Heart right ventricle (tissue), 16 donors: Measurements from ENCODE around the gene USHBP1. TPM values are rescaled to one million over a fixed set of nuclear protein-coding genes. Genes with fewer than 3 reads are reported as not detected.

ENCODE experiments used
- ATAC-seq, 8 donors: fragments of 200-7000 bp; cut with Tn5 transposase; one replicate each; pipeline ENCODE4 v1.9.1; 2020; ENCODE audit warnings: mild to moderate bottlenecking in 8 of 8, moderate library complexity in 8 of 8, moderate number of reproducible peaks in 1 of 8
- DNase-seq, 2 donors: peaks; one replicate each; pipeline ENCODE4 v3.0.0-alpha.2; 2020
- H3K27ac ChIP-seq, 10 donors: fragments of 200-600 bp; sonication (generic) in 2 of 10; one replicate each; pipeline versions ENCODE4 v1.5.0 to v1.8.0; 2020 to 2022; ENCODE audit warnings: mild to moderate bottlenecking in 3 of 10
- H3K27me3 ChIP-seq, 7 donors: fragments of 200-600 bp; one replicate each; pipeline ENCODE4 v1.8.0; 2021 to 2022; ENCODE audit warnings: mild to moderate bottlenecking in 2 of 7
- H3K36me3 ChIP-seq, 9 donors: fragments of 200-600 bp; sonication (generic) in 1 of 9; one replicate each; pipeline versions ENCODE4 v1.5.0 to v1.8.0; 2020 to 2022; ENCODE audit warnings: mild to moderate bottlenecking in 2 of 9
- H3K4me1 ChIP-seq, 9 donors: fragments of 200-600 bp; sonication (generic) in 1 of 9; one replicate each; pipeline versions ENCODE4 v1.5.0 to v1.8.0; 2020 to 2022; ENCODE audit warnings: mild to moderate bottlenecking in 4 of 9
- H3K4me3 ChIP-seq, 10 donors: fragments of 200-600 bp; sonication (generic) in 2 of 10; one replicate each; pipeline versions ENCODE4 v1.5.0 to v1.8.0; 2020 to 2022; ENCODE audit warnings: mild to moderate bottlenecking in 7 of 10, moderate library complexity in 2 of 10
- H3K9me3 ChIP-seq, 11 donors: fragments of 200-600 bp in 10 of 11; sonication (generic) in 2 of 11; one replicate each; pipeline versions ENCODE4 v1.5.0 to v1.8.0; 2013 to 2022; ENCODE audit warnings: mild to moderate bottlenecking in 2 of 11, control low read depth in 1 of 11, moderate library complexity in 1 of 11
- CTCF ChIP-seq, 9 donors: fragments of 200-600 bp; sonication (generic) in 2 of 9; IDR thresholded peaks; one replicate each; pipeline versions ENCODE4 v1.5.0 to v1.8.0; 2021 to 2022; ENCODE audit warnings: antibody characterized with exemption in 9 of 9, mild to moderate bottlenecking in 5 of 9, moderate library complexity in 1 of 9
- whole genome bisulfite sequencing, 2 donors: extraction: QIAGEN DNeasy Blood & Tissue Kit; methylation state at CpG; one replicate each; pipeline ENCODE4 v1.1.7; 2013; ENCODE audit warnings: inconsistent platforms in 1 of 2; 5-methylcytosine and 5-hydroxymethylcytosine counted together
- intact Hi-C, 10 donors: fragments of 100-400 bp; cut with DNase I; formaldehyde crosslinking; loops; one replicate each; pipeline versions ENCODE4 v1.11.1 to v1.14.2; 2022
- polyA plus RNA-seq, 2 donors: library from polyadenylated mRNA; stranded (reverse); fragments of 200-250 nt; gene quantifications; one replicate each; pipeline ENCODE4 v1.2.3, GENCODE V29; 2013
- total RNA-seq, 10 donors: library from RNA; stranded (reverse); fragmentation: NEBNext Ultra II Directional in 3 of 10; extraction: Animal tissue kit (Norgen Biotek cat#: 25700) in 3 of 10; gene quantifications; one replicate each; pipeline versions ENCODE4 v1.2.1 to v1.2.4, GENCODE V29; 2021 to 2023
- donor health status: Arrhythmogenic right ventricular cardiomyopathy.
- donor health status: ischemic (EF 13 %, LVEDD 7.1; RV severe dilation, severe dysfunction).
- donor health status: healthy with polysubstance abuse.
- donor health status: DM: no; HTN: yes; CAD: no.
- donor health status: DM: no; HTN: no; CAD: no.
- donor health status: ischemic (EF 25% LVEDD 6.9; RV normal size, moderate dysfunction).
- donor health status: ischemic (EF 25% LVEDD 5.7; RV mildly dilated, moderate dysfunction).
- donor health status: healthy.
- donor health status: DM: yes; HTN: yes; CAD: no.
- donor health status: Ischemic cardiomyopathy.
- donor health status: ischemic (EF 35%, LVEDD 5.7; RV mildly dilated, moderate dysfunction).
- donor health status: nonischemic (EF 11% LVEDD 7.7; RV severe dilation, severe dysfunction).
- donor health status: DM: yes; HTN: yes; CAD: no.
- donor health status: PGD.
- donor health status: ischemic (EF 29% LVEDD 5.4; RV normal size, mild dysfunction).
- donor health status: nonischemic (EF 23%, LVEDD 6.1; RV moderate dilation, normal function).

The USHBP1 gene
- total and polyA plus RNA-seq, 12 donors: 3.4 to 30.9 (median 7.1) TPM

GRCh38 chr19:17266589-17266974, 2.0 kb upstream of the USHBP1 start:
- Histone ChIP-seq H3K4me1 (peaks cover 2 to 42% (median 20%) of the 10 kb centered on the region in 9 donors), H3K27ac (peak overlapping the region in 8 of 10 donors; percentile 3 to 96 (median 78)), H3K9me3 (no peaks in the 10 kb centered on the region), H3K36me3 (peaks cover 0 to 30% (median 17%) of the 10 kb centered on the region in 9 donors), H3K27me3 (no peaks in the 10 kb centered on the region), H3K4me3 (peak overlapping the region in 3 of 10 donors; percentile 19 to 81 (median 77))
- no peak for ATAC-seq
- intact Hi-C loops: no loop called here
- 71 to 83% methylated on average over 12 of the region's 12 CpGs for WGBS, 2 donors
- TF ChIP-seq CTCF (IDR thresholded peaks at IDR 0.05): no peak
- no peak for DNase-seq

- Histone ChIP-seq H3K4me1 (peaks cover 2 to 46% (median 20%) of the 10 kb centered on the region in 9 donors), H3K9me3 (no peaks in the 10 kb centered on the region), H3K4me3 (no peak overlapping the region), H3K27ac (peak overlapping the region in 7 of 10 donors; percentile 2 to 96 (median 84)), H3K36me3 (peaks cover 0 to 25% (median 12%) of the 10 kb centered on the region in 9 donors), H3K27me3 (no peaks in the 10 kb centered on the region)
- no peak for ATAC-seq
- DNase-seq: no peak
- 94 to 95% methylated on average over 7 of the region's 7 CpGs for WGBS, 2 donors
- no peak for TF ChIP-seq CTCF (IDR thresholded peaks at IDR 0.05)
- intact Hi-C loops: no loop called here
These were observed 1.5 kb upstream of the USHBP1 start for GRCh38 chr19:17266026-17266425.

GRCh38 chr19:17263712-17264640, 569 bp downstream of the USHBP1 start:
- H3K9me3 ChIP-seq: peaks cover 0 to 12% (median 6%) of the 10 kb centered on the region in 11 donors
- H3K27ac ChIP-seq: peak overlapping the region; percentile 70 to 96 (median 87)
- peak overlapping the region; percentile 41 to 71 (median 60) for H3K4me3 ChIP-seq
- TF ChIP-seq CTCF (IDR thresholded peaks at IDR 0.05): no peak
- ATAC-seq (no peak), DNase-seq (no peak)
- WGBS, 2 donors: 67 to 68% methylated on average over 23 of the region's 23 CpGs
- peaks cover 2 to 52% (median 20%) of the 10 kb centered on the region in 9 donors for H3K4me1 ChIP-seq
- peaks cover 0 to 17% (median 3%) of the 10 kb centered on the region in 9 donors for H3K36me3 ChIP-seq
- no peaks in the 10 kb centered on the region for H3K27me3 ChIP-seq
- intact Hi-C loops: no loop called here

GRCh38 chr19:17262557-17262956, 2.0 kb downstream of the USHBP1 start:
- Histone ChIP-seq H3K9me3 (peaks cover 0 to 16% (median 6%) of the 10 kb centered on the region in 11 donors), H3K27me3 (no peaks in the 10 kb centered on the region), H3K4me3 (peak overlapping the region in 9 of 10 donors; percentile 47 to 71 (median 61)), H3K36me3 (peaks cover 0 to 28% (median 0%) of the 10 kb centered on the region in 9 donors), H3K4me1 (peaks cover 0 to 44% (median 10%) of the 10 kb centered on the region in 9 donors), H3K27ac (peak overlapping the region in 6 of 10 donors; percentile 4 to 95 (median 64))
- no peak for DNase-seq
- intact Hi-C loops: no loop called here
- ATAC-seq: no peak
- WGBS, 2 donors: 50 to 55% methylated on average over 16 of the region's 16 CpGs
- no peak for TF ChIP-seq CTCF (IDR thresholded peaks at IDR 0.05)
